ENCODE data around the gene CIROP. TPM values are rescaled to one million over a fixed set of nuclear protein-coding genes. Genes with fewer than 3 reads are reported as not detected.

The CIROP gene
- total and polyA plus RNA-seq, 2 experiments from 2014 or later, result 0.15 TPM; not detected in 1

GRCh38 chr14:23125011-23125410 lies 20.2 kb upstream of the CIROP start:
- H3K27ac ChIP-seq, result no peak overlapping the region
- no peak for DNase-seq (ENCODE audit: low read depth in 1 of 2, low spot score in 1 of 2)
- no peak overlapping the region for H3K4me3 ChIP-seq
- no peaks in the 10 kb centered on the region for H3K36me3 ChIP-seq
- TF ChIP-seq, protein P1, sequence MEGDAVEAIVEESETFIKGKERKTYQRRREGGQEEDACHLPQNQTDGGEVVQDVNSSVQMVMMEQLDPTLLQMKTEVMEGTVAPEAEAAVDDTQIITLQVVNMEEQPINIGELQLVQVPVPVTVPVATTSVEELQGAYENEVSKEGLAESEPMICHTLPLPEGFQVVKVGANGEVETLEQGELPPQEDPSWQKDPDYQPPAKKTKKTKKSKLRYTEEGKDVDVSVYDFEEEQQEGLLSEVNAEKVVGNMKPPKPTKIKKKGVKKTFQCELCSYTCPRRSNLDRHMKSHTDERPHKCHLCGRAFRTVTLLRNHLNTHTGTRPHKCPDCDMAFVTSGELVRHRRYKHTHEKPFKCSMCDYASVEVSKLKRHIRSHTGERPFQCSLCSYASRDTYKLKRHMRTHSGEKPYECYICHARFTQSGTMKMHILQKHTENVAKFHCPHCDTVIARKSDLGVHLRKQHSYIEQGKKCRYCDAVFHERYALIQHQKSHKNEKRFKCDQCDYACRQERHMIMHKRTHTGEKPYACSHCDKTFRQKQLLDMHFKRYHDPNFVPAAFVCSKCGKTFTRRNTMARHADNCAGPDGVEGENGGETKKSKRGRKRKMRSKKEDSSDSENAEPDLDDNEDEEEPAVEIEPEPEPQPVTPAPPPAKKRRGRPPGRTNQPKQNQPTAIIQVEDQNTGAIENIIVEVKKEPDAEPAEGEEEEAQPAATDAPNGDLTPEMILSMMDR (IDR thresholded peaks at IDR 0.05; ENCODE audit: low read depth, low read length), result no peak
- peaks cover 1% of the 10 kb centered on the region for H3K4me1 ChIP-seq (ENCODE audit: low read depth)
- no peaks in the 10 kb centered on the region for H3K27me3 ChIP-seq
- no peaks in the 10 kb centered on the region for H3K9me3 ChIP-seq (ENCODE audit: low read depth)

- Histone ChIP-seq H3K4me3 (no peak overlapping the region), H3K36me3 (no peaks in the 10 kb centered on the region), H3K4me1 (ENCODE audit: low read depth) (peaks cover 4% of the 10 kb centered on the region), H3K27ac (no peak overlapping the region), H3K27me3 (no peaks in the 10 kb centered on the region), H3K9me3 (ENCODE audit: low read depth) (no peaks in the 10 kb centered on the region)
- TF ChIP-seq, protein P1 (IDR thresholded peaks at IDR 0.05; ENCODE audit: low read depth, low read length), result no peak
- DNase-seq (ENCODE audit: low read depth in 1 of 2, low spot score in 1 of 2), result no peak
Measured at GRCh38 chr14:23124337-23124954, 19.7 kb upstream of the CIROP start.

GRCh38 chr14:23123419-23123818 lies 18.6 kb upstream of the CIROP start:
- TF ChIP-seq, protein P1 (IDR thresholded peaks at IDR 0.05; ENCODE audit: low read depth, low read length), result no peak
- Histone ChIP-seq H3K27me3 (no peaks in the 10 kb centered on the region), H3K36me3 (no peaks in the 10 kb centered on the region), H3K27ac (no peak overlapping the region), H3K9me3 (ENCODE audit: low read depth) (no peaks in the 10 kb centered on the region), H3K4me1 (ENCODE audit: low read depth) (peaks cover 4% of the 10 kb centered on the region), H3K4me3 (no peak overlapping the region)
- peak in 1 of 2 donors; percentile 42 for DNase-seq (ENCODE audit: low read depth in 1 of 2, low spot score in 1 of 2)

DNA sequence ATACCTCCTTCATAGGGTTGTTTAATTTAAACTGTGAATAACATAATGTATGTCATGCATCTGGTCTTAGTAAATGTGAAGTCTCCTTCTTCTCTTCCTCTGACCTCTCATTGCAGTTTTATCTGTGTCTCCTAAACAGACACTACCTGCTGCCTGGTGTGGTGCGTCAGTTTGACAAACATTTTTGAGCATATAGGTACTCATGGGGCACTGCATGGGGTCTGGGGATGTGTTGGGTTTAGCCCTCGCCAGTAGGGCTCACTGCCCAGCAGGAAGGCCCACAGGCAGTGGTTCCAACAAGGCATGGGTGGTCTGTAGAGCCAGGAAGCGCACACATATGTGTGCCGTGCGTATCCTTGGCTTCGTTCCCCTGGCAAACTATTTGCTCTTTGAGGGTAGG lies 17.3 kb upstream of the CIROP start:
- Histone ChIP-seq H3K9me3 (ENCODE audit: low read depth) (no peaks in the 10 kb centered on the region), H3K36me3 (no peaks in the 10 kb centered on the region), H3K4me1 (ENCODE audit: low read depth) (peaks cover 4% of the 10 kb centered on the region), H3K4me3 (no peak overlapping the region), H3K27me3 (no peaks in the 10 kb centered on the region), H3K27ac (no peak overlapping the region)
- TF ChIP-seq, protein P1 (IDR thresholded peaks at IDR 0.05; ENCODE audit: low read depth, low read length), result no peak
- DNase-seq (ENCODE audit: low read depth in 1 of 2, low spot score in 1 of 2), result no peak

GRCh38 chr14:23121361-23121771 lies 16.6 kb upstream of the CIROP start:
- Histone ChIP-seq H3K4me1 (ENCODE audit: low read depth) (peaks cover 4% of the 10 kb centered on the region), H3K36me3 (no peaks in the 10 kb centered on the region), H3K27ac (no peak overlapping the region), H3K9me3 (ENCODE audit: low read depth) (no peaks in the 10 kb centered on the region), H3K27me3 (no peaks in the 10 kb centered on the region), H3K4me3 (no peak overlapping the region)
- DNase-seq (ENCODE audit: low read depth in 1 of 2, low spot score in 1 of 2), result peak in 1 of 2 donors; percentile 93
- TF ChIP-seq, protein P1 (IDR thresholded peaks at IDR 0.05; ENCODE audit: low read depth, low read length), result no peak
